Right atrium auricular region (tissue), 2 donors: ENCODE measurements around the gene TRAF7. TPM values are rescaled to one million over a fixed set of nuclear protein-coding genes. Genes with fewer than 3 reads are reported as not detected.

Experiments used
- DNase-seq: peaks from one replicate; pipeline ENCODE4 v3.0.0-alpha.2; 2019; ENCODE audit warnings: low spot score
- H3K27ac ChIP-seq, 2 donors: fragments of 200-600 bp; sonication (generic); 1 replicate in 1 of 2; 2 replicates in 1 of 2; pipeline ENCODE4 v1.5.1; 2016 to 2019
- H3K27me3 ChIP-seq, 2 donors: fragments of 200-600 bp; sonication (generic); one replicate each; pipeline versions ENCODE4 v1.5.1 to v1.6.0; 2017 to 2019
- H3K36me3 ChIP-seq: fragments of 200-600 bp; sonication (generic); one replicate; pipeline ENCODE4 v1.5.1; 2016
- H3K4me1 ChIP-seq, 2 donors: fragments of 200-600 bp; sonication (generic); one replicate each; pipeline versions ENCODE4 v1.5.1 to v1.6.0; 2017 to 2019
- H3K4me3 ChIP-seq, 2 donors: fragments of 200-600 bp; sonication (generic); 1 replicate in 1 of 2; 2 replicates in 1 of 2; pipeline ENCODE4 v1.5.1; 2017 to 2019; ENCODE audit warnings: mild to moderate bottlenecking in 1 of 2, moderate library complexity in 1 of 2
- H3K9me3 ChIP-seq, 2 donors: fragments of 200-600 bp; sonication (generic); one replicate each; pipeline ENCODE4 v1.5.1; 2019
- microRNA counts, 2 donors: library from miRNA; unstranded; fragments of <30 nt; microRNA quantifications; one replicate each; lab custom pipeline; 2016 to 2017
- microRNA-seq, 2 donors: library from miRNA; unstranded; fragments of <30 nt; microRNA quantifications; one replicate each; pipeline ENCODE4, GENCODE V29; 2016 to 2017; ENCODE audit warnings: borderline number of aligned reads in 2 of 2, borderline replicate concordance in 1 of 2
- total RNA-seq, 2 donors: library from RNA; depleted of rRNA; stranded (reverse); fragments of >200 nt; gene quantifications; one replicate each; pipeline ENCODE4 v1.1.0, GENCODE V29; 2016
- TF ChIP-seq, protein P1 (sequence below), 2 donors: fragments of 200-600 bp; sonication (generic); IDR thresholded peaks; one replicate each; pipeline ENCODE4 v1.5.1; 2019; ENCODE audit warnings: antibody characterized with exemption in 2 of 2

The TRAF7 gene
- total RNA-seq, 2 donors from 2014 or later: 16.1 to 27.0 TPM

GRCh38 chr16:2226918-2227317, 71.3 kb downstream of the TRAF7 start:
- no peak for DNase-seq
- peaks cover 0 to 23% of the 10 kb centered on the region in 2 donors for H3K4me1 ChIP-seq
- no peaks in the 10 kb centered on the region for H3K27me3 ChIP-seq
- H3K36me3 ChIP-seq: peaks cover 37% of the 10 kb centered on the region
- no peak overlapping the region for H3K4me3 ChIP-seq
- TF ChIP-seq, protein P1, sequence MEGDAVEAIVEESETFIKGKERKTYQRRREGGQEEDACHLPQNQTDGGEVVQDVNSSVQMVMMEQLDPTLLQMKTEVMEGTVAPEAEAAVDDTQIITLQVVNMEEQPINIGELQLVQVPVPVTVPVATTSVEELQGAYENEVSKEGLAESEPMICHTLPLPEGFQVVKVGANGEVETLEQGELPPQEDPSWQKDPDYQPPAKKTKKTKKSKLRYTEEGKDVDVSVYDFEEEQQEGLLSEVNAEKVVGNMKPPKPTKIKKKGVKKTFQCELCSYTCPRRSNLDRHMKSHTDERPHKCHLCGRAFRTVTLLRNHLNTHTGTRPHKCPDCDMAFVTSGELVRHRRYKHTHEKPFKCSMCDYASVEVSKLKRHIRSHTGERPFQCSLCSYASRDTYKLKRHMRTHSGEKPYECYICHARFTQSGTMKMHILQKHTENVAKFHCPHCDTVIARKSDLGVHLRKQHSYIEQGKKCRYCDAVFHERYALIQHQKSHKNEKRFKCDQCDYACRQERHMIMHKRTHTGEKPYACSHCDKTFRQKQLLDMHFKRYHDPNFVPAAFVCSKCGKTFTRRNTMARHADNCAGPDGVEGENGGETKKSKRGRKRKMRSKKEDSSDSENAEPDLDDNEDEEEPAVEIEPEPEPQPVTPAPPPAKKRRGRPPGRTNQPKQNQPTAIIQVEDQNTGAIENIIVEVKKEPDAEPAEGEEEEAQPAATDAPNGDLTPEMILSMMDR (IDR thresholded peaks at IDR 0.05): no peak
- no peak overlapping the region for H3K27ac ChIP-seq
- no peaks in the 10 kb centered on the region for H3K9me3 ChIP-seq

MicroRNAs within 50 kb of the gene (microRNA counts, 767-probe panel; counts per million panel counts)
- 0 to 31.0 counts per million in 2 donors for microRNA hsa-miR-3180 (lab: Ali Mortazavi, UCI)
- 0 to 2,387 counts per million in 2 donors for microRNA hsa-miR-4516 (lab: Ali Mortazavi, UCI)

Small RNAs within 50 kb of the gene (microRNA-seq; reads per million reads assigned to microRNA genes)
- gene MIR3180-5 (0 reads per million in 2 donors), gene MIR4516 (0 reads per million in 2 donors), gene MIR6511B1 (0 reads per million in 2 donors)

Other genes starting within 250 kb of the TRAF7 start
- not detected for gene HS3ST6, start 237.4 kb upstream of the TRAF7 start, total RNA-seq
- 10 to 100 TPM; 13.7 to 21.9 TPM for gene MSRB1, start 212.6 kb upstream of the TRAF7 start, total RNA-seq
- gene RPL3L, start 201.1 kb upstream of the TRAF7 start, total RNA-seq: 10 to 100 TPM; 12.3 to 74.0 TPM
- 1,000 to 10,000 TPM in 1 of 2 donors, 100 to 1,000 TPM in 1; 583 to 1,046 TPM for gene NDUFB10, start 196.2 kb upstream of the TRAF7 start, total RNA-seq
- gene RPS2, start 191.0 kb upstream of the TRAF7 start, total RNA-seq: 1,000 to 10,000 TPM in 1 of 2 donors, 100 to 1,000 TPM in 1; 782 to 1,247 TPM
- not detected for gene RNF151, start 188.9 kb upstream of the TRAF7 start, total RNA-seq
- 10 to 100 TPM; 22.4 to 35.6 TPM for gene TBL3, start 183.7 kb upstream of the TRAF7 start, total RNA-seq
- gene NOXO1, start 174.3 kb upstream of the TRAF7 start, total RNA-seq: under 1 TPM in 1 of 2 donors, not detected in 1; 0.30 TPM
- 10 to 100 TPM; 11.9 to 12.6 TPM for gene GFER, start 171.6 kb upstream of the TRAF7 start, total RNA-seq
- 1 to 10 TPM in 1 of 2 donors, under 1 TPM in 1; 0.52 to 2.1 TPM for gene SYNGR3, start 165.8 kb upstream of the TRAF7 start, total RNA-seq
- gene ZNF598, start 146.0 kb upstream of the TRAF7 start, total RNA-seq: 10 to 100 TPM; 11.4 to 19.9 TPM
- gene NPW, start 136.0 kb upstream of the TRAF7 start, total RNA-seq: not detected
- 100 to 1,000 TPM; 187 to 213 TPM for gene NHERF2, start 128.9 kb upstream of the TRAF7 start, total RNA-seq
- gene NTHL1, start 107.9 kb upstream of the TRAF7 start, total RNA-seq: 10 to 100 TPM; 10.3 to 17.7 TPM
- gene TSC2, start 107.8 kb upstream of the TRAF7 start, total RNA-seq: 10 to 100 TPM; 42.4 to 43.2 TPM
- gene PKD1, start 19.9 kb upstream of the TRAF7 start, total RNA-seq: 100 to 1,000 TPM; 218 to 276 TPM
- 1 to 10 TPM in 1 of 2 donors, under 1 TPM in 1; 0.31 to 1.4 TPM for gene RAB26, start 7.2 kb upstream of the TRAF7 start, total RNA-seq
- gene CASKIN1, start 40.8 kb downstream of the TRAF7 start, total RNA-seq: 1 to 10 TPM; 3.5 to 4.3 TPM
- 10 to 100 TPM; 35.6 to 45.0 TPM for gene MLST8, start 49.7 kb downstream of the TRAF7 start, total RNA-seq
- gene BRICD5, start 55.1 kb downstream of the TRAF7 start, total RNA-seq: 1 to 10 TPM; 1.2 to 1.6 TPM
- gene PGP, start 59.1 kb downstream of the TRAF7 start, total RNA-seq: 10 to 100 TPM; 15.5 to 17.7 TPM
- 10 to 100 TPM; 10.0 to 16.7 TPM for gene E4F1, start 67.8 kb downstream of the TRAF7 start, total RNA-seq
- under 1 TPM in 1 of 2 donors, not detected in 1; 0.83 TPM for gene DNASE1L2, start 80.7 kb downstream of the TRAF7 start, total RNA-seq
- gene ECI1, start 95.8 kb downstream of the TRAF7 start, total RNA-seq: 100 to 1,000 TPM in 1 of 2 donors, 10 to 100 TPM in 1; 71.8 to 108 TPM
- 100 to 1,000 TPM in 1 of 2 donors, 10 to 100 TPM in 1; 93.6 to 124 TPM for gene RNPS1, start 112.3 kb downstream of the TRAF7 start, total RNA-seq
- 10 to 100 TPM in 1 of 2 donors, 1 to 10 TPM in 1; 7.5 to 10.1 TPM for gene ABCA3, start 184.9 kb downstream of the TRAF7 start, total RNA-seq